B cell (primary cell): ENCODE data around the gene BIK.

Experiments used
- EZH2 ChIP-seq: IDR thresholded peaks from 2 replicates; pipeline ENCODE4 v1.6.1; 2012; ENCODE audit warnings: borderline replicate concordance, low read depth, mild to moderate bottlenecking, moderate library complexity, low read length; ENCODE audit not compliant: insufficient read depth, poor library complexity, severe bottlenecking
- TF ChIP-seq, protein P1 (sequence below): fragments of 200-600 bp; IDR thresholded peaks from one replicate; pipeline ENCODE4 v1.8.0; 2022; ENCODE audit warnings: antibody characterized with exemption, mild to moderate bottlenecking

DNA sequence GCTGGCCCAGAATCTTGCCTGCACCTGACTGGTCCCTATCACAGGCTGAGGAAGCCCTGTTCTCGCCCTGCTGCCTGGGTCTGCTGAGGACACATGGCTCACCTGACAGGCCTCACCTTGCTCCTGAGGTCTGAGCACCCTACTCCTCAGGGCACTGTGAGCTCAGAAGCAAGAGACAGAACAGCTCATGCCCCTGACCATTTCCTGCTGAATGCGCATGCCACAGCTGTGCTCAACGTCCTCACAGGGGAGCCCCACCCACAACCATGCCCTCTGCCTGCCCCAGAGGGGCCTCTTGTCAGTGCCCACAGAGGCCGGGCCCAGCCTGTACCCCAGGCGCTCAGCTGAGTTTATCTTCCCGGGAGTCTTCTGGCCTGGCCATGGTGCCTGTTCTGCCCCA, 38.0 kb downstream of the BIK start:
- TF ChIP-seq, protein P1, sequence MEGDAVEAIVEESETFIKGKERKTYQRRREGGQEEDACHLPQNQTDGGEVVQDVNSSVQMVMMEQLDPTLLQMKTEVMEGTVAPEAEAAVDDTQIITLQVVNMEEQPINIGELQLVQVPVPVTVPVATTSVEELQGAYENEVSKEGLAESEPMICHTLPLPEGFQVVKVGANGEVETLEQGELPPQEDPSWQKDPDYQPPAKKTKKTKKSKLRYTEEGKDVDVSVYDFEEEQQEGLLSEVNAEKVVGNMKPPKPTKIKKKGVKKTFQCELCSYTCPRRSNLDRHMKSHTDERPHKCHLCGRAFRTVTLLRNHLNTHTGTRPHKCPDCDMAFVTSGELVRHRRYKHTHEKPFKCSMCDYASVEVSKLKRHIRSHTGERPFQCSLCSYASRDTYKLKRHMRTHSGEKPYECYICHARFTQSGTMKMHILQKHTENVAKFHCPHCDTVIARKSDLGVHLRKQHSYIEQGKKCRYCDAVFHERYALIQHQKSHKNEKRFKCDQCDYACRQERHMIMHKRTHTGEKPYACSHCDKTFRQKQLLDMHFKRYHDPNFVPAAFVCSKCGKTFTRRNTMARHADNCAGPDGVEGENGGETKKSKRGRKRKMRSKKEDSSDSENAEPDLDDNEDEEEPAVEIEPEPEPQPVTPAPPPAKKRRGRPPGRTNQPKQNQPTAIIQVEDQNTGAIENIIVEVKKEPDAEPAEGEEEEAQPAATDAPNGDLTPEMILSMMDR = no peak
- TF ChIP-seq EZH2 = no peak
